Measurements from ENCODE around the gene SMIM33.
"Not testable (repeated sequence)": the region's sequence is repeated elsewhere in the genome, so short reads cannot be mapped to it uniquely, and the experiment has no call there.

The SMIM33 gene

GRCh38 chr5:139470821-139471300, at the start of gene SMIM33:
SMIM33 (plus strand) TSS chr5:139471004; CDS start chr5:139471122, 118 bp downstream.
- DNase-seq (ENCODE audit: low read depth, low spot score): no peak

- DNase-seq (ENCODE audit: low read depth, low spot score): no peak
These were observed 48.4 kb upstream of the SMIM33 start for GRCh38 chr5:139422307-139422893.

GRCh38 chr5:139425497-139425896, 45.3 kb upstream of the SMIM33 start:
- no peak for DNase-seq (ENCODE audit: low read depth, low spot score)

GRCh38 chr5:139426203-139426885, 44.5 kb upstream of the SMIM33 start:
- no peak for DNase-seq (ENCODE audit: low read depth, low spot score)

- DNase-seq (ENCODE audit: low read depth, low spot score): no peak
These were observed 40.8 kb upstream of the SMIM33 start for GRCh38 chr5:139430015-139430414.

DNA sequence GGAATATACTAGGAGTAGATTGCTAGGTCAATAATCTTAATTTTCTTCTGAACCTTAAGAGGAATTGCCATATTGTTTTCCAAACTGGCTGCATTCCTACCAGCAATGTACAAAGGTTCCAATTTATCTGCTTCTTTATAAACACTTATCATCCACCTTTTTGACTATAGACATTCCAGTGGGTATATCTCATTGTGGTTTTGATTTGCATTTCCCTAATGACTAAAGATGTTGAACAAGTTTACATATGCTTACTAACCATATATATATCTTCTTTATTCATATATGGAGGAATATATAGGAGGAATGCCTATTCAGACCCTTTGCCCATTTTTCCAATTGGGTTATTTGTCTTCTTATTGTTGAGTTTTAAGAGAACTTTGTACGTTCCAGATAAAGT, 39.1 kb upstream of the SMIM33 start:
- no peak for DNase-seq (ENCODE audit: low read depth, low spot score)

DNA sequence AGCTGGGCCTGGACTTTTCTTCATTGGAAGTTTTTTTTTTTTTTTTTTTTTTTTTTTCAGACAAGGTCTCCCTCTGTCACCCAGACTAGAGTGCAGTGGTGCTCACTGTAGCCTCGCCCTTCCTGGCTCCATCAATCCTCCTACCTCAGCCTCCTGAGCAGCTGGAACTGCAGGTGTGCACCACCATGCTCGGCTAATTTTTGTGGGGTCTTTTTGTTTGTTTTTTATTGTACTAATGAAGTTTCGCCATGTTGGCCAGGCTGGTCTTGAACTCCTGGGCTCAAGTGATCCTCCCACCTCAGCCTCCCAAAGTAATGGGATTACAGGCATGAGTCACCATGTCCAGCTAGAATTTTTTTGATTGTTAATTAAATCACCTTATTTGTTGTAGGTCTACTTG, 35.1 kb upstream of the SMIM33 start:
- DNase-seq (ENCODE audit: low read depth, low spot score): no peak

- DNase-seq (ENCODE audit: low read depth, low spot score): no peak
These were observed 32.1 kb upstream of the SMIM33 start for GRCh38 chr5:139438707-139439012.

GRCh38 chr5:139439013-139439903, 31.5 kb upstream of the SMIM33 start, which contains the start of gene DNAJC18:
DNAJC18 (minus strand) TSS chr5:139439525; CDS start chr5:139439445, 80 bp downstream.
- no peak for DNase-seq (ENCODE audit: low read depth, low spot score)

- not testable (repeated sequence) for DNase-seq (ENCODE audit: low read depth, low spot score)
These were observed 30.4 kb upstream of the SMIM33 start for GRCh38 chr5:139440416-139440815.

DNA sequence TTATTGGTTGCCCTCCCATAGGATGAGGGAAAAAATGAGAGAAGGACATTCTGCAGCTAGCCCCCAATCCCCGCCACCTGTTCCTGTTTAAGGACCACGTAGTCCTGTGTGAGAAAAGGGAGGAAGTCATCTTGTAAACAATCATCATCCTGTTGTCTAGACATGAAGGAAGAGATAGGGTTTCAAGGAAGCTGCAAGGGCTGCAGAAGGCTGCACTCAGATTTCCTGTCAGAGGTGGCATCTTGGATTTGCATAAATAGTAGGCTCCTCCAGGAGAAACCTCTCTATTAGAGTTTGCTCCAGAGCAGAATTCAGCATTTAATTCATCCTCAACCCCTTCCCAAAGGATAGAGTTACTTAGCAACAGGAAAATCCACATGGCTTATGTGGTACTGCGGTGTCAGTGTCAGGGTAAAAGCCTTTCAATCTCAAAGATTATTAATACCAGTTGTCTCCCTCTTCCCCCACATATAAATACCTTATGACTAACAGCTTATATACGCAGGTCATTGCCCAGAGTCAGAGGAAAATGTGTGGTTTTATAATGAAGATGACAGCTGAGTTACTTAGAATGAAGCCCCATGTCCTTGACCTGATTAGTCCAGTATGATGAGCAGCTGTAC, 26.9 kb upstream of the SMIM33 start:
- DNase-seq (ENCODE audit: low read depth, low spot score): no peak

DNA sequence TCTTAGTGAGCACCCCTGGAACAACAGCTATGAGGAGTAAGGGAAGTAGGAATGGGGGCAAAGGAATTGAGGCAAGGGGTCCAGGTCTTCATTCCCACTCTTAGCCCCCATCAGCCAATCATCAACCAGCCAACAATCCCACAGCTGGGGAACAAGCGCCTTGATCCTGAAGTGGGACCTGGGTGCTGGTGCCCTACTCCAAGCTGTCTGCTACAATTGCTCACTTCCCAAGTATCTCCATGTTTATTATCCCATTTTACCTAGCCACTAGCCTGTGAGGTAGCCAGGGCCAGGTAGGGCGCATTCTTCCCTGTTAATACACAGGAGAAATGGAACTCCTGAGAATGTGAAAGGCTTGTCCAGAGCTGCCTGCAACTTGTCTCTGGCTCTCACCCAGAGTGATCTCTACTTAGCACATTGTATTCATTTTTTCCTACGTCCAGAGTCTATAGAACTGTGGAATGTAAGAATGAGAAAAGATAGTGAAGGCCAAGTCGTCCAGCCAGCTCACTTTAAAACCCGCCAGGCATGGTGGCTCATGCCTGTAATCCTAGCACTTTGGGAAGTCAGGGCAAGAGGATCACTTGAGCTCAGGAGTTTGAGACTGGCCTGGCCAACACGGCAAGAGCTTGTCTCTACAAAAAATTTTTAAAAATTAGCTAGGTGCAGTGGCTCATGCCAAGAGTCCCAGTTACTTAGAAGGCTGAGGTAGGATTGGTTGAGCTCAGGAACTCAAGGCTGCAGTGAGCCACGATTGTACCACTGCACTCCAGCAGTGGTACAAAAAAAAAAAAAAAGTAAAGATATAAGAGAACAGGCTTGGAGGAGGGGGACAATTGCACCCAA, 25.3 kb upstream of the SMIM33 start:
- no peak for DNase-seq (ENCODE audit: low read depth, low spot score)

GRCh38 chr5:139446956-139447779, 23.6 kb upstream of the SMIM33 start:
- DNase-seq (ENCODE audit: low read depth, low spot score): no peak

GRCh38 chr5:139451176-139451575, 19.6 kb upstream of the SMIM33 start:
- no peak for DNase-seq (ENCODE audit: low read depth, low spot score)

DNA sequence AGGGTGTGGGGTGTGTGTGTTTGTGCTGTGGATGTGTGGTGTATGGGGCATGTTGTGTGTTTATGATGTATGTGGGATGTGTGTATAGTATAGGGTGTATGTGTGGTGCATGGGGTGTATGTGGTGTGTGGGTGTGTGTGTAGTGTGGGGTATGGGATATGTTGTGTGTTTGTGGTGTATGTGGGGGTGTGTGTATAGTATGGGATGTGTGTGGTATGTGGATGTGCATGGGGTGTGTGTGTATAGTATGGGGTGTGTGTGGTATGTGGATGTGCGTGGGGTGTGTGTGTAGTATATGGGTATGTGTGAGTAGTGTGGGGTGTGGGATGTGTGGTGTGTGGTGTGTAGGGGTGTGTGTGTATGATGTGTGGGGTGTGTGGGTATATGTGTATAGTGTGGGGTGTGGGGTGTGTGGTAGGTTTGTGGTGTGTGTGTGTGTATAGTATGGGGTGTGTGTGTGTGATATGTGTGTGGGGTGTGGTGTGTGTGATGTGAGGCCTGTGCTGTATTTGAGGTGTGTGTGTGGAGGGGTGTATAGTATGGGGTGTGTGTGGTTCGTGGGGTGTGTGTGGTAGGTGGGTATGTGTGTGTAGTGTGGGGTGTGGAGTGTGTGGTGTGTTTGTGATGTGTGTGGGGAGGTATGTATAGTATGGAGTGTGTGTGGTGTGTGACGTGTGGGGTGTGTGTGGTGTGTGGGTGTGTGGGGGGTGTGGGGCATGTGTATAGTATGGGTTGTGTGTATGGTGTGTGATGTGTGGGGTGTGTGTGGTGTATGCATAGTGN, 18.7 kb upstream of the SMIM33 start:
- no peak for DNase-seq (ENCODE audit: low read depth, low spot score)

- no peak for DNase-seq (ENCODE audit: low read depth, low spot score)
These were observed 16.9 kb upstream of the SMIM33 start for GRCh38 chr5:139453683-139454567.

GRCh38 chr5:139454568-139455290, 16.1 kb upstream of the SMIM33 start:
- DNase-seq (ENCODE audit: low read depth, low spot score): no peak

- DNase-seq (ENCODE audit: low read depth, low spot score): no peak
These were observed 14.0 kb upstream of the SMIM33 start for GRCh38 chr5:139456776-139457175.
